T-cell (primary cell): ENCODE measurements around the gene SUSD3. TPM values are rescaled to one million over a fixed set of nuclear protein-coding genes. Genes with fewer than 3 reads are reported as not detected.
A peak's percentile ranks its signal among the peaks of the same experiment; 100 is the strongest.

Source experiments
- ATAC-seq, 4 experiments: fragments of 200-7000 bp in 3 of 4; fragments of 150-1000 bp in 1 of 4; cut with Tn5 transposase; replicated peaks in 1 of 4; 1 replicate in 3 of 4; 2 replicates in 1 of 4; pipeline ENCODE4 v1.10.0; 2021; ENCODE audit warnings: moderate library complexity in 3 of 4, mild to moderate bottlenecking in 2 of 4, moderate number of reproducible peaks in 1 of 4
- CTCF ChIA-PET, 2 donors: fragments of 300-600 bp; sonication (Branson Sonifier 250); formaldehyde crosslinking; loops; one replicate each; lab custom pipeline; 2022; ENCODE audit warnings: antibody characterized with exemption in 2 of 2; lab: Charles Lee
- POLR2A ChIA-PET, 2 donors: fragments of 300-600 bp; sonication (Branson Sonifier 250); formaldehyde crosslinking; loops; one replicate each; lab custom pipeline; 2022; ENCODE audit warnings: antibody characterized with exemption in 2 of 2; lab: Charles Lee
- DNase-seq, 35 experiments: peaks; one replicate each; pipeline versions ENCODE4 v3.0.0 to v3.0.0-alpha.2; 2013 to 2023
- H3K27ac ChIP-seq: one replicate; pipeline ENCODE4 v1.5.1; 2013; ENCODE audit warnings: low read length
- H3K27me3 ChIP-seq, 2 experiments: replicated peaks in 1 of 2; 1 replicate in 1 of 2; 2 replicates in 1 of 2; pipeline versions ENCODE4 v1.6.1 to v1.7.0; 2013; ENCODE audit warnings: low read length in 1 of 2, mixed read lengths in 1 of 2; ENCODE audit not compliant: control insufficient read depth in 2 of 2, insufficient read depth in 2 of 2; ENCODE audit errors: extremely low read depth in 1 of 2
- H3K36me3 ChIP-seq, 2 donors: 1 replicate in 1 of 2; 2 replicates in 1 of 2; pipeline versions ENCODE4 v1.6.1 to v1.7.0; 2013; ENCODE audit warnings: low read length in 1 of 2; ENCODE audit not compliant: control insufficient read depth in 2 of 2, insufficient read depth in 1 of 2; ENCODE audit errors: extremely low read depth in 1 of 2
- H3K4me1 ChIP-seq, 2 experiments: 1 replicate in 1 of 2; 2 replicates in 1 of 2; pipeline versions ENCODE4 v1.6.1 to v1.7.0; 2013; ENCODE audit warnings: low read length in 2 of 2, mixed read lengths in 1 of 2; ENCODE audit not compliant: insufficient read depth in 2 of 2, control insufficient read depth in 1 of 2; ENCODE audit errors: extremely low read depth in 1 of 2
- H3K4me3 ChIP-seq, 2 donors: 1 replicate in 1 of 2; 2 replicates in 1 of 2; pipeline versions ENCODE4 v1.5.1 to v1.7.0; 2013; ENCODE audit warnings: mild to moderate bottlenecking in 2 of 2, low read length in 1 of 2, moderate library complexity in 1 of 2; ENCODE audit not compliant: control insufficient read depth in 1 of 2; ENCODE audit errors: extremely low read depth in 1 of 2
- H3K9me3 ChIP-seq: 2 replicates; pipeline ENCODE4 v1.7.0; 2013
- H3K27ac Mint-ChIP-seq, 2 donors: one replicate each; pipeline ENCODE4 v1.8.0; 2020 to 2021; ENCODE audit warnings: mild to moderate bottlenecking in 2 of 2, mixed read lengths in 2 of 2
- H3K27me3 Mint-ChIP-seq, 2 donors: one replicate each; pipeline ENCODE4 v1.8.0; 2021 to 2022; ENCODE audit warnings: mixed read lengths in 2 of 2
- H3K36me3 Mint-ChIP-seq: one replicate; pipeline ENCODE4 v1.8.0; 2021; ENCODE audit warnings: mixed read lengths
- H3K4me1 Mint-ChIP-seq, 3 donors: one replicate each; pipeline ENCODE4 v1.8.0; 2020 to 2022; ENCODE audit warnings: mixed read lengths in 3 of 3, mild to moderate bottlenecking in 1 of 3
- H3K4me3 Mint-ChIP-seq, 3 donors: one replicate each; pipeline ENCODE4 v1.8.0; 2020 to 2022; ENCODE audit warnings: mild to moderate bottlenecking in 3 of 3, mixed read lengths in 3 of 3, moderate library complexity in 3 of 3
- H3K9me3 Mint-ChIP-seq, 3 donors: one replicate each; pipeline ENCODE4 v1.8.0; 2020 to 2022; ENCODE audit warnings: mixed read lengths in 3 of 3
- WGBS: methylation state at CpG from one replicate; pipeline ENCODE4 v1.1.5; 2013; ENCODE audit warnings: missing lambda C conversion rate; ENCODE audit not compliant: insufficient coverage; 5-methylcytosine and 5-hydroxymethylcytosine counted together
- total RNA-seq, 35 experiments: library from RNA in 6 of 35; stranded (reverse) in 6 of 35; fragments of 120-200 nt in 1 of 35; gene quantifications; one replicate each; pipeline versions ENCODE4 v1.2.1 to v1.2.4 and lab custom pipeline; 2013 to 2026

The SUSD3 gene
- total RNA-seq, 5 donors from 2014 or later (not counting 1 experiment from before 2014, with no cell fraction given), result 39.6 to 79.2 (median 71.2) TPM

DNA sequence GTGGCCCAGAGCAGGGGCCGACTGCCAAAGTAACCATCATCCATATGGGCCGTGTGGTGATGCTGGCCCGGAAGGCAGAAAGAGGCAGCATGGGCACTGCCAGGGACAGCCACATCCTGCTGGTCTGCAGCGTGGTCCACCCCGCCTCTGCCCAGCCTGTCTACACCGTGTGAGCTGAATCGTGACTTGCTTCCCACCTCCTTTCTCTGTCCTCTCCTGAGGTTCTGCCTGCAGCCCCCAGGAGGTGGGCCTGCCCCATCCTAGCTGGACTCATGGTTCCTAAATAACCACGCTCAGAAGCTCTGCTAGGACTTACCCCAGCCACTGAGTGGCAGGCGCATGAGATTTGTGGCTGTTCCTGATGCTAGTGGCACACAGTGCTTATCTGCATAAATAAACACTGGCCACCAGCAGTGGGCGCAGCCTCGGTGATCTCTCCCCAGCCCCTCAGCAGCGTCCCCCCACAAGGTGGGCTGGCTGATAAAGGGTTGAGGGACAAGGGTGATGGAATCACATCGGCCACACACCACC is 22.6 kb upstream of the SUSD3 start:
- no peak overlapping the region for H3K4me3 ChIP-seq
- ChIA-PET POLR2A (no interaction called here), CTCF (interaction anchor here in 1 of 2 donors (0.6 kb wide), 1 partner anchor 109 kb away, joined by 3 read pairs; no protein-coding TSS in a partner anchor)
- H3K27me3 ChIP-seq, result no peaks in the 10 kb centered on the region
- no peak for ATAC-seq
- no peaks in the 10 kb centered on the region for H3K27me3 Mint-ChIP-seq
- H3K4me1 ChIP-seq, result peaks cover 12 to 96% of the 10 kb centered on the region in 2 experiments
- H3K27ac ChIP-seq, result no peak overlapping the region
- H3K9me3 Mint-ChIP-seq, result no peaks in the 10 kb centered on the region
- peak overlapping the region; percentile 72 to 79 for H3K27ac Mint-ChIP-seq
- H3K36me3 Mint-ChIP-seq, result peaks cover 31% of the 10 kb centered on the region
- no peaks in the 10 kb centered on the region for H3K9me3 ChIP-seq
- H3K4me1 Mint-ChIP-seq, result peaks cover 64 to 79% (median 67%) of the 10 kb centered on the region in 3 donors
- DNase-seq, result no peak
- WGBS, result 73% methylated on average over 8 of the region's 13 CpGs
- H3K36me3 ChIP-seq, result peaks cover 19 to 57% of the 10 kb centered on the region in 2 donors
- H3K4me3 Mint-ChIP-seq, result no peak overlapping the region

DNA sequence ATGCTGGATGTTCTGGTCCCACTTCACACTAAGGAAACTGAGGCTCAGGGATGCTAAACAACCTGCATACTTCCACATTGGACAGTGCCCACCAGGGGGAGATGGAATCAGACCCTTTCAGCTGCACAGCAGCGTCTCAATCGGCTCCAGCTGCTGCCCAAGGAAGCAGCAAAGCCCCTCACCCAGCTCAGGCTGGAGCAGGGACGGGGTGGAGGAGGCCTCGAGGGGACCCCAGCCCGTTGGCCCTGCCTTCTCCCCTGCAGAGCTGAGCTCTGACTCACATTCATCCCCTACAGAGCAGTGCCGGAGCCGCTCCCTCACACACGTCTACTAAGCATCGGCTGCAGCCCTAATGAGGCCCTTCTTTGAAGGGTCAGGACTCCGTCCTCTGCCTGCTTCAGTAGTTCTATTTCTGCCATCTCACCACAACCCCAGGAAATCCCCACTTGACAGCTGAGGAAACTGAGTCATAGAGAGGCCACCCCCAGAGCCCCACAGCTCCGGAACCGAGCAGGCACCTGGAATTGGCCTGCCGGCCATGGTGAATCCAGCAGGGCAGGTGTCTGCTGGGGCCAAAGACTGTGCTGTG is 21.5 kb upstream of the SUSD3 start:
- Mint-ChIP-seq H3K27ac (peak overlapping the region; percentile 50 to 87), H3K4me3 (peak overlapping the region in 1 of 3 donors; percentile 12), H3K27me3 (no peaks in the 10 kb centered on the region), H3K36me3 (peaks cover 20% of the 10 kb centered on the region), H3K4me1 (peaks cover 67 to 79% (median 67%) of the 10 kb centered on the region in 3 donors), H3K9me3 (no peaks in the 10 kb centered on the region)
- CTCF ChIA-PET, result interaction anchor here in 1 of 2 donors (0.5 to 0.7 kb wide), 2 partner anchors 9 to 27 kb away, joined by 4 read pairs; no protein-coding TSS in a partner anchor
- POLR2A ChIA-PET, result no interaction called here
- ATAC-seq (peak in 3 of 4 experiments; percentile 5 to 10 (median 10)), DNase-seq (no peak)
- Histone ChIP-seq H3K4me1 (peaks cover 7 to 93% of the 10 kb centered on the region in 2 experiments), H3K36me3 (peaks cover 19 to 46% of the 10 kb centered on the region in 2 donors), H3K27ac (no peak overlapping the region), H3K9me3 (no peaks in the 10 kb centered on the region), H3K27me3 (no peaks in the 10 kb centered on the region), H3K4me3 (no peak overlapping the region)
- 71% methylated on average over 12 of the region's 13 CpGs for WGBS

DNA sequence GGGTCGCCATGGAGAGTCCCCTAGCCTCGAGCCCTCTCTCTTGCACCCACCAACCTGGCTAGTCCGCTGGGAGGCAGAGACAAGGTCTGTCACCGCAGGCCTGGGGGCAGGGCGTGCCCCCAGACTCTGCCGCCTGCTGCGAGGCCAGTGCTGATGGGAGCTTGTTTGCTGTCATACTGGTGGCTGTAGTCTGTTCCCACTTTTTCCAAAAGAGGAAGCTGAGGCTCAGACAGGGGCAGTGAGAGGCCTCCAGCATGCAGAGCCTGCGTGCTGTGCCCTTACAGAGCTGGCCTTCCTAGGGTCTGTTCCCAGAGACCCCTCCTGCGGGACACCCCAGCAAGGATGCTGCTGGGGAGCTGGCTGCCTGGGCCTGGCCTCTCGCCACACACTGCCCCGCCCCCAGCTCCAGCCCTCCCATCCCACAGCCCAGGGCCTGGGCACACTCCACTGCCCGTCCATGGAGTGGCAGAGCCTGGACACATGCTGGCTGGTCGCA is 21.0 kb upstream of the SUSD3 start:
- H3K27ac Mint-ChIP-seq, result peak overlapping the region; percentile 78 to 87
- no peaks in the 10 kb centered on the region for H3K9me3 Mint-ChIP-seq
- ChIA-PET CTCF (interaction anchor here in 1 of 2 donors (0.5 to 0.7 kb wide), 2 partner anchors 9 to 27 kb away, joined by 4 read pairs; no protein-coding TSS in a partner anchor), POLR2A (no interaction called here)
- peaks cover 64 to 76% (median 67%) of the 10 kb centered on the region in 3 donors for H3K4me1 Mint-ChIP-seq
- H3K36me3 Mint-ChIP-seq, result peaks cover 14% of the 10 kb centered on the region
- Histone ChIP-seq H3K4me1 (peaks cover 6 to 89% of the 10 kb centered on the region in 2 experiments), H3K36me3 (peaks cover 19 to 41% of the 10 kb centered on the region in 2 donors), H3K27ac (peak overlapping the region; percentile 29), H3K27me3 (no peaks in the 10 kb centered on the region), H3K4me3 (no peak overlapping the region), H3K9me3 (no peaks in the 10 kb centered on the region)
- H3K27me3 Mint-ChIP-seq, result no peaks in the 10 kb centered on the region
- no peak overlapping the region for H3K4me3 Mint-ChIP-seq
- ATAC-seq (peak in 3 of 4 experiments; percentile 3 to 4 (median 4)), DNase-seq (no peak)
- WGBS, result 88% methylated on average over 6 of the region's 13 CpGs

DNA sequence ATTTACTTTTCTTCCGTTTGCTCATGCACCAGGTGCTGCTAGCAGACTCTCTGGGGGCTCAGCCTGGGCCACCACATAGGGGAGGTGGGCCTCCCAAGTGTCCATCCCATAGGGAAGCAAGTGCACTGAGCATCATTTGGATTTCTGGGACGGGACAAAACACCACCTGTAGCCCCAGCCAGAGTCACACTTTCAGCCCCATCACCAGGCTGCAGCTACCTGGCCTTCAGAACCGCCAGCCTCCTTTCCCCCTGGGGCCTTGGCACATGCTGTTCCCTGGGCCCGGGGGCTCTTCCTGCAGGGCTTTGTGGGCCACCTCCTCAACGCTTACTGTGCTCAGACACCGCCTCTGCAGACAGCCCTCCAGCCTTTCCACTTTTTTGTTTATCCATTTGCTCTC is 19.6 kb upstream of the SUSD3 start:
- 83% methylated on average over 5 of the region's 6 CpGs for WGBS
- peaks cover 71 to 78% (median 71%) of the 10 kb centered on the region in 3 donors for H3K4me1 Mint-ChIP-seq
- CTCF ChIA-PET, result interaction anchor here in 1 of 2 donors (0.6 kb wide), 1 partner anchor 15 kb away, joined by 3 read pairs; no protein-coding TSS in a partner anchor
- ATAC-seq, result no peak
- no peaks in the 10 kb centered on the region for H3K9me3 Mint-ChIP-seq
- Histone ChIP-seq H3K9me3 (no peaks in the 10 kb centered on the region), H3K27ac (no peak overlapping the region), H3K27me3 (no peaks in the 10 kb centered on the region), H3K4me3 (no peak overlapping the region), H3K36me3 (peaks cover 15 to 28% of the 10 kb centered on the region in 2 donors), H3K4me1 (peaks cover 12 to 88% of the 10 kb centered on the region in 2 experiments)
- no peaks in the 10 kb centered on the region for H3K27me3 Mint-ChIP-seq
- POLR2A ChIA-PET, result interaction anchor here in 1 of 2 donors (0.6 kb wide), 1 partner anchor 9 kb away, joined by 5 read pairs; no protein-coding TSS in a partner anchor
- H3K4me3 Mint-ChIP-seq, result peak overlapping the region in 1 of 3 donors; percentile 6
- no peak for DNase-seq
- peaks cover 7% of the 10 kb centered on the region for H3K36me3 Mint-ChIP-seq
- peak overlapping the region; percentile 78 to 85 for H3K27ac Mint-ChIP-seq

DNA sequence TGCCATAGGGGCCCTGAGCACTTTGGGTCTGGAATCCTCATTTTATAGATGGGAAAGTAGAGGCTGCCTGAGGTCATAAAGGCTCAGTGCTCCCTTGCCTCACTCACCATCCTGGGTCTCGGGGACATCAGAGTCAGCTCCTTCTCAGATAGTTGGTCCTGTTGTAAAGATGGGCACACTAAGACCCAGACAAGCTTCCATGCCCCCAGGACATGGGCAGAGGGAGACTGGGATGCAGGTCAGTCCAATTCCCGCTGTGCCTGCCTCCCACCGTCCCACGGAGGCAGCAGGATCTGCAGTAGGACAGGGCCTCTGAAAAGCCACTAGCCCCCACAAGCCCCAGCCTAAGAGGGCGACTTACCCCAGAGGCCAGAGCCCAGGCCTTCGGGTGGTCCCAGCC is 19.0 kb upstream of the SUSD3 start:
- peaks cover 12 to 23% of the 10 kb centered on the region in 2 donors for H3K36me3 ChIP-seq
- Mint-ChIP-seq H3K27ac (peak overlapping the region; percentile 78 to 85), H3K36me3 (peaks cover 4% of the 10 kb centered on the region), H3K9me3 (no peaks in the 10 kb centered on the region), H3K4me1 (peaks cover 67 to 76% (median 75%) of the 10 kb centered on the region in 3 donors), H3K27me3 (no peaks in the 10 kb centered on the region), H3K4me3 (peak overlapping the region in 1 of 3 donors; percentile 6)
- no peaks in the 10 kb centered on the region for H3K9me3 ChIP-seq
- no peak for DNase-seq
- ChIA-PET POLR2A (no interaction called here), CTCF (interaction anchor here in 1 of 2 donors (0.6 kb wide), 1 partner anchor 15 kb away, joined by 3 read pairs; no protein-coding TSS in a partner anchor)
- H3K4me1 ChIP-seq, result peaks cover 13 to 86% of the 10 kb centered on the region in 2 experiments
- 93% methylated on average over 4 of the region's 6 CpGs for WGBS
- no peak overlapping the region for H3K4me3 ChIP-seq
- no peak for ATAC-seq
- H3K27me3 ChIP-seq, result no peaks in the 10 kb centered on the region
- H3K27ac ChIP-seq, result no peak overlapping the region

DNA sequence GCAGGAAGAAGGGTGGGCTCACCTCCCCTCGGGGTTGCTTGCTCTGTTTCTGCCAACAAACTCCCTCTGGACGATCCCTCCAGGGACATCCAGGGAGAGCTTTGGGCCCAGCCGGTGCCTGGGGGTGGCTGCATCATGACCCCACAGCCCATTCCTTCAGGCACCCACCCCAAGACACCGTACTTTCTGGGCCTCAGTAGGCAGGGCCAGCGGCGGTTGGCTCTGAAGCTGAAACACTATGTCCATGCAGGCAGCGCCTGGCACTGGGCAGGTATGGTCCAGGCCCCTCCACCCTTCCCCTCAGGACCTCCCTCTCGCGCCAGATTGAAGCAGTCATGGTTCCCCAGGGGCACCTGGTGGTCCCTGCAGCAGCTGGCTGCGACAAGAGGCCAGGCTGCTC is 18.5 kb upstream of the SUSD3 start:
- POLR2A ChIA-PET, result no interaction called here
- no peaks in the 10 kb centered on the region for H3K27me3 Mint-ChIP-seq
- peaks cover 67 to 80% (median 77%) of the 10 kb centered on the region in 3 donors for H3K4me1 Mint-ChIP-seq
- ATAC-seq, result no peak
- no peaks in the 10 kb centered on the region for H3K9me3 Mint-ChIP-seq
- H3K27ac Mint-ChIP-seq, result peak overlapping the region; percentile 78 to 85
- WGBS, result 84% methylated on average over 7 of the region's 10 CpGs
- Histone ChIP-seq H3K4me3 (no peak overlapping the region), H3K36me3 (peaks cover 12 to 18% of the 10 kb centered on the region in 2 donors), H3K27me3 (no peaks in the 10 kb centered on the region), H3K9me3 (no peaks in the 10 kb centered on the region), H3K27ac (peak overlapping the region; percentile 18), H3K4me1 (peaks cover 13 to 81% of the 10 kb centered on the region in 2 experiments)
- CTCF ChIA-PET, result no interaction called here
- peaks cover 4% of the 10 kb centered on the region for H3K36me3 Mint-ChIP-seq
- no peak for DNase-seq
- no peak overlapping the region for H3K4me3 Mint-ChIP-seq
